SK-N-SH (cell line): ENCODE measurements around the gene GALNT5.

Experiments
- EP300 ChIP-seq, 2 experiments: IDR thresholded peaks; 2 replicates each; pipeline versions ENCODE4 v1.4.0 to v1.6.1; 2012; ENCODE audit warnings: borderline replicate concordance in 1 of 2, low read depth in 1 of 2, low read length in 1 of 2
- EZH2phosphoT487 ChIP-seq: fragments of 200-600 bp; sonication (generic); IDR thresholded peaks from 2 replicates; pipeline ENCODE4 v1.6.1; 2017; ENCODE audit warnings: low read depth, mixed run types, mild to moderate bottlenecking, antibody characterized with exemption, moderate library complexity, borderline replicate concordance
- GABPA ChIP-seq: IDR thresholded peaks from 2 replicates; pipeline ENCODE4 v1.4.0; 2012; ENCODE audit warnings: low read depth, mild to moderate bottlenecking
- JUND ChIP-seq: IDR thresholded peaks from 2 replicates; pipeline ENCODE4 v1.4.0; 2012
- POLR2AphosphoS5 ChIP-seq: IDR thresholded peaks from 2 replicates; pipeline ENCODE4 v1.6.1; 2012; ENCODE audit warnings: low read depth, low read length
- RAD21 ChIP-seq: IDR thresholded peaks from 2 replicates; pipeline ENCODE4 v1.6.1; 2012; ENCODE audit warnings: mild to moderate bottlenecking, low read length
- RCOR1 ChIP-seq: fragments of 150-350 bp; IDR thresholded peaks from 2 replicates; pipeline ENCODE4 v1.6.1; 2017; ENCODE audit warnings: antibody characterized with exemption, low read length
- TAF1 ChIP-seq: IDR thresholded peaks from 2 replicates; pipeline ENCODE4 v1.6.1; 2012; ENCODE audit warnings: low read depth, mild to moderate bottlenecking, low read length, moderate library complexity, borderline replicate concordance
- TF ChIP-seq, protein P1 (sequence below): fragments of 200-600 bp; sonication (generic); IDR thresholded peaks from 2 replicates; pipeline ENCODE4 v1.6.1; 2017; ENCODE audit warnings: antibody characterized with exemption, mild to moderate bottlenecking, moderate library complexity
- TF ChIP-seq, protein P2 (sequence below): IDR thresholded peaks from 2 replicates; pipeline ENCODE4 v1.4.0; 2012; ENCODE audit warnings: low read depth, borderline replicate concordance
- TF ChIP-seq, protein P3 (sequence below): fragments of 150-350 bp; IDR thresholded peaks from 2 replicates; pipeline ENCODE4 v1.6.1; 2017; ENCODE audit warnings: antibody characterized with exemption, low read length, low read depth, borderline replicate concordance

DNA sequence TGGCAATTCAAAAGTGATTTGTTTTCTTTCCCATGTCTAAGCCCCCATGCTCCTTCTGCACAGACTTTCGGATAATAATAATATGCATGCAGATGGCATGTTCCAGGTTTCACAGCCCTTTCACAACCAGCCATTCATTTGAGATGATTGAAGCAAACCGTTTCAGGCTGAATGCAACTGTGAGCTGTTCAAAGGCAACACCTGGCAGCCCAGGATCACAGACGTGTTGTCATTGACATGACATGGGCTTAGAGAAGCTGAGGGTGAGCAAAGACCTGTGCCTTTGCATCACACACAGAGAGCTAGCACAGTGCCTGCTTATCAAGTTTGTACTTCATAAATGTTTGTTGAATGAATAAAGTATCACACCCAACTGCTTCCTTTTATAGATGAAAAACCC, 80.5 kb downstream of the GALNT5 start:
- TF ChIP-seq GABPA (no peak), POLR2AphosphoS5 (no peak), TAF1 (no peak), JUND (no peak), RCOR1 (no peak), EP300 (IDR thresholded peaks at IDR 0.05; ENCODE audit: borderline replicate concordance in 1 of 2, low read depth in 1 of 2, low read length in 1 of 2) (no peak), RAD21 (no peak), EZH2phosphoT487 (no peak)
- TF ChIP-seq, protein P1, sequence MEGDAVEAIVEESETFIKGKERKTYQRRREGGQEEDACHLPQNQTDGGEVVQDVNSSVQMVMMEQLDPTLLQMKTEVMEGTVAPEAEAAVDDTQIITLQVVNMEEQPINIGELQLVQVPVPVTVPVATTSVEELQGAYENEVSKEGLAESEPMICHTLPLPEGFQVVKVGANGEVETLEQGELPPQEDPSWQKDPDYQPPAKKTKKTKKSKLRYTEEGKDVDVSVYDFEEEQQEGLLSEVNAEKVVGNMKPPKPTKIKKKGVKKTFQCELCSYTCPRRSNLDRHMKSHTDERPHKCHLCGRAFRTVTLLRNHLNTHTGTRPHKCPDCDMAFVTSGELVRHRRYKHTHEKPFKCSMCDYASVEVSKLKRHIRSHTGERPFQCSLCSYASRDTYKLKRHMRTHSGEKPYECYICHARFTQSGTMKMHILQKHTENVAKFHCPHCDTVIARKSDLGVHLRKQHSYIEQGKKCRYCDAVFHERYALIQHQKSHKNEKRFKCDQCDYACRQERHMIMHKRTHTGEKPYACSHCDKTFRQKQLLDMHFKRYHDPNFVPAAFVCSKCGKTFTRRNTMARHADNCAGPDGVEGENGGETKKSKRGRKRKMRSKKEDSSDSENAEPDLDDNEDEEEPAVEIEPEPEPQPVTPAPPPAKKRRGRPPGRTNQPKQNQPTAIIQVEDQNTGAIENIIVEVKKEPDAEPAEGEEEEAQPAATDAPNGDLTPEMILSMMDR: no peak
- TF ChIP-seq, protein P2, sequence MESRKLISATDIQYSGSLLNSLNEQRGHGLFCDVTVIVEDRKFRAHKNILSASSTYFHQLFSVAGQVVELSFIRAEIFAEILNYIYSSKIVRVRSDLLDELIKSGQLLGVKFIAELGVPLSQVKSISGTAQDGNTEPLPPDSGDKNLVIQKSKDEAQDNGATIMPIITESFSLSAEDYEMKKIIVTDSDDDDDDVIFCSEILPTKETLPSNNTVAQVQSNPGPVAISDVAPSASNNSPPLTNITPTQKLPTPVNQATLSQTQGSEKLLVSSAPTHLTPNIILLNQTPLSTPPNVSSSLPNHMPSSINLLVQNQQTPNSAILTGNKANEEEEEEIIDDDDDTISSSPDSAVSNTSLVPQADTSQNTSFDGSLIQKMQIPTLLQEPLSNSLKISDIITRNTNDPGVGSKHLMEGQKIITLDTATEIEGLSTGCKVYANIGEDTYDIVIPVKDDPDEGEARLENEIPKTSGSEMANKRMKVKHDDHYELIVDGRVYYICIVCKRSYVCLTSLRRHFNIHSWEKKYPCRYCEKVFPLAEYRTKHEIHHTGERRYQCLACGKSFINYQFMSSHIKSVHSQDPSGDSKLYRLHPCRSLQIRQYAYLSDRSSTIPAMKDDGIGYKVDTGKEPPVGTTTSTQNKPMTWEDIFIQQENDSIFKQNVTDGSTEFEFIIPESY: no peak
- TF ChIP-seq, protein P3, sequence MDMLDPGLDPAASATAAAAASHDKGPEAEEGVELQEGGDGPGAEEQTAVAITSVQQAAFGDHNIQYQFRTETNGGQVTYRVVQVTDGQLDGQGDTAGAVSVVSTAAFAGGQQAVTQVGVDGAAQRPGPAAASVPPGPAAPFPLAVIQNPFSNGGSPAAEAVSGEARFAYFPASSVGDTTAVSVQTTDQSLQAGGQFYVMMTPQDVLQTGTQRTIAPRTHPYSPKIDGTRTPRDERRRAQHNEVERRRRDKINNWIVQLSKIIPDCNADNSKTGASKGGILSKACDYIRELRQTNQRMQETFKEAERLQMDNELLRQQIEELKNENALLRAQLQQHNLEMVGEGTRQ: no peak
